Posterior vena cava (tissue), 2 donors: Measurements from ENCODE around the gene EIF4G3. TPM values are rescaled to one million over a fixed set of nuclear protein-coding genes. Genes with fewer than 3 reads are reported as not detected.
"Not testable (repeated sequence)": the region's sequence is repeated elsewhere in the genome, so short reads cannot be mapped to it uniquely, and the experiment has no call there.

Experiments
- DNase-seq: peaks from one replicate; pipeline ENCODE4 v3.0.0-alpha.2; 2020; ENCODE audit warnings: low spot score
- intact Hi-C, 2 donors: fragments of 100-400 bp; cut with DNase I; formaldehyde crosslinking; loops; one replicate each; pipeline versions ENCODE4 v1.14.1 to v1.14.2; 2022 to 2023
- long read RNA-seq, 2 donors: library from polyadenylated mRNA; unstranded; transcript quantifications; one replicate each; pipeline ENCODE4 v2.0.0, GENCODE V29; 2020 to 2021
- total RNA-seq, 2 donors: library from RNA; stranded (reverse); fragmentation: NEBNext Ultra II Directional; extraction: Animal tissue kit (Norgen Biotek cat#: 25700); gene quantifications; one replicate each; pipeline ENCODE4 v1.2.1, GENCODE V29; 2021
- donor health status: DM: yes; HTN: yes; CAD: no.
- donor health status: DM: yes; HTN: yes; CAD: no.

Gene EIF4G3, protein sequence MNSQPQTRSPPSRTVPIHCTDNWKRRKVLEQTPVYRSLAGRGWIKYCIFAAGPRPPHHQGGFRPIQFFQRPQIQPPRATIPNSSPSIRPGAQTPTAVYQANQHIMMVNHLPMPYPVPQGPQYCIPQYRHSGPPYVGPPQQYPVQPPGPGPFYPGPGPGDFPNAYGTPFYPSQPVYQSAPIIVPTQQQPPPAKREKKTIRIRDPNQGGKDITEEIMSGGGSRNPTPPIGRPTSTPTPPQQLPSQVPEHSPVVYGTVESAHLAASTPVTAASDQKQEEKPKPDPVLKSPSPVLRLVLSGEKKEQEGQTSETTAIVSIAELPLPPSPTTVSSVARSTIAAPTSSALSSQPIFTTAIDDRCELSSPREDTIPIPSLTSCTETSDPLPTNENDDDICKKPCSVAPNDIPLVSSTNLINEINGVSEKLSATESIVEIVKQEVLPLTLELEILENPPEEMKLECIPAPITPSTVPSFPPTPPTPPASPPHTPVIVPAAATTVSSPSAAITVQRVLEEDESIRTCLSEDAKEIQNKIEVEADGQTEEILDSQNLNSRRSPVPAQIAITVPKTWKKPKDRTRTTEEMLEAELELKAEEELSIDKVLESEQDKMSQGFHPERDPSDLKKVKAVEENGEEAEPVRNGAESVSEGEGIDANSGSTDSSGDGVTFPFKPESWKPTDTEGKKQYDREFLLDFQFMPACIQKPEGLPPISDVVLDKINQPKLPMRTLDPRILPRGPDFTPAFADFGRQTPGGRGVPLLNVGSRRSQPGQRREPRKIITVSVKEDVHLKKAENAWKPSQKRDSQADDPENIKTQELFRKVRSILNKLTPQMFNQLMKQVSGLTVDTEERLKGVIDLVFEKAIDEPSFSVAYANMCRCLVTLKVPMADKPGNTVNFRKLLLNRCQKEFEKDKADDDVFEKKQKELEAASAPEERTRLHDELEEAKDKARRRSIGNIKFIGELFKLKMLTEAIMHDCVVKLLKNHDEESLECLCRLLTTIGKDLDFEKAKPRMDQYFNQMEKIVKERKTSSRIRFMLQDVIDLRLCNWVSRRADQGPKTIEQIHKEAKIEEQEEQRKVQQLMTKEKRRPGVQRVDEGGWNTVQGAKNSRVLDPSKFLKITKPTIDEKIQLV (N-terminal part only)
- 10 to 100 TPM; 54.7 to 56.6 TPM for total RNA-seq
- long read RNA-seq, donor 1, partial matches to known transcripts, result 7 of 15 reads
- long read RNA-seq, donor 1, other reads (novel, unspliced or antisense), result 8 of 15 reads
- long read RNA-seq, donor 2, partial matches to known transcripts, result 13 of 17 reads
- long read RNA-seq, donor 2, other reads (novel, unspliced or antisense), result 4 of 17 reads

- intact Hi-C loops, result no loop called here
- DNase-seq, result peak; percentile 99
These were observed at the start of gene EIF4G3 for GRCh38 chr1:21176586-21177555. EIF4G3 (minus strand) TSS chr1:21176897; CDS start chr1:21002742, 174,155 bp downstream.

- intact Hi-C loops, result no loop called here
- no peak for DNase-seq
These were observed 48.4 kb upstream of the EIF4G3 start for GRCh38 chr1:21225065-21225464.

DNA sequence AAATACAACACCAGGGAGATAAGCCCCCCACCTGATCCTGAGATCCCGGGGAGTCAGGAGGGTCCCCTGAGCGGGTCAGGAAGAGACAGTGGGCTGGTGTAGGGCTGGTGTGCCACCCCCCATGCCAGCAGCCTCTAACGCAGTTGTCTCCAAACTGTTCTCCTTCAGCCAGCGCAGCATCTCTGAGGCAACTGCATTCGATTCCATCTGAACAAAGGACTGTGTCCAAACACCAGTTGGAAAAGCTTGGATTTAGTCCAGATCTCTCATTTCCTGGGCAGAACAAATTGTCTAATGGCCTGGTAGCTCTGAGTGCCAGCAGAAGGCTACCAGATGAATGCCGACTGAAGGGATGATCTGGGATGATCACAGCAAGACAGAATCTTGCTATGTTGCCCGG is 44.1 kb upstream of the EIF4G3 start:
- no peak for DNase-seq
- intact Hi-C loops, result no loop called here

DNA sequence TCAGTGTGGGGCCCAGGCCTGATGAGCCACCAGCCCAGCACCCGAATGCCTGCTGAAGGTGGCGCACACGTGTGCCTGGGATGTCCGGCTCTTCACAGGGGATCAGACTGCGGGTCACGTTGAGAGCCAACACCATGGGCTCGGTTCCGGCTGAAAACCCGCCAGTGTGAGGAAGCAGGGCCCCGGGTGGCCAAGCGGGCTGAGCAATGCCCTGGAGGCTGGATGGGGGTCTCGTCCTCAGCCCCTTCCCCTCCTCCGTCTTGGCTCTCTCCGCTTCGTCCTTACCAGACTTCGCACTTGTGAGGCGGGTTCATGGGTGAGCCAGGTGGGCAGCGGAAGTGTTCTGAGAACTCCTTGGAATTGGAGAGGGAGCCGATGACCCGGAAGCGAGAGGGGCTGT is 43.0 kb upstream of the EIF4G3 start:
- intact Hi-C loops, result no loop called here
- no peak for DNase-seq

DNA sequence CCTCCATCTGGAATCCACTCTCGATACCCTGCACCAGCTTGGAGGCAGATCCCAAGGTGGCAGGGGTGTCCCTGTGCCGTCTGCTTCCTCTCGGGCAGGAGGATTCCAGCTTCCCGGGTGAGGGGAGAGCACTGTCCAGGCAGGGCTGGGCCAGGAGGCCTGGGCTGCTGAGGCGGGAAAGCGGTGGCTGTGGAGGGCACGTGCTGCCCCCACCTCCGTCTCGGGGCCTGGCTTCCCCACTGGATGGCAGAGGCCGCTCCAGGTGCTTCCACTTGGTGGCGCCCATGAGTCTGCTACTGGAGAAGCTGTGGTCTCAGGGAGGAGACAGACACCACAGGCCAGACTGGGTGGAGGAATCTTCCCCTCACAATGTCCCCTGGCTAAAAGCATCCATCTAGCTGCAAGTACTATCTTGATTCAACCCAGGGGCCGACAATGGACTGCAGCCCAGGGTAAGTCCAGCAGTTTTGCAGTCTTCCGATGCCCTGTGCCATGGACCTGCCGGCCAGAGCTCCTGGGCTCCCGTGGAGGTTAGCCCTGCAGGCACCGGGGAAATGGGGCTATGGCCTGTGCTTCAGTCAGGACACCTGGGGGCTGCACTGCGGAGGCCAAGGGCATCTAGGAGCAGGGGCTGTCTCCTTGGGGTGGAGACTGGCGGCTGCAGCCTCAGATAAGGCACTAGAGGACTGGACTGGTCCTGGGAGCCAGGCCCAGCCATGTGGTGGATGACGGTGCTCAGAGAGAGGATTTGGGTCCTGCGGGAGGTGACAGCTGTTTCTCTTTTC is 41.3 kb upstream of the EIF4G3 start:
- intact Hi-C loops, result no loop called here
- DNase-seq, result peak; percentile 83

GRCh38 chr1:21216835-21217811 is 40.4 kb upstream of the EIF4G3 start:
- intact Hi-C loops, result no loop called here
- DNase-seq, result peak; percentile 83

- no peak for DNase-seq
- intact Hi-C loops, result no loop called here
These were observed 35.4 kb upstream of the EIF4G3 start for GRCh38 chr1:21212126-21212525.

DNA sequence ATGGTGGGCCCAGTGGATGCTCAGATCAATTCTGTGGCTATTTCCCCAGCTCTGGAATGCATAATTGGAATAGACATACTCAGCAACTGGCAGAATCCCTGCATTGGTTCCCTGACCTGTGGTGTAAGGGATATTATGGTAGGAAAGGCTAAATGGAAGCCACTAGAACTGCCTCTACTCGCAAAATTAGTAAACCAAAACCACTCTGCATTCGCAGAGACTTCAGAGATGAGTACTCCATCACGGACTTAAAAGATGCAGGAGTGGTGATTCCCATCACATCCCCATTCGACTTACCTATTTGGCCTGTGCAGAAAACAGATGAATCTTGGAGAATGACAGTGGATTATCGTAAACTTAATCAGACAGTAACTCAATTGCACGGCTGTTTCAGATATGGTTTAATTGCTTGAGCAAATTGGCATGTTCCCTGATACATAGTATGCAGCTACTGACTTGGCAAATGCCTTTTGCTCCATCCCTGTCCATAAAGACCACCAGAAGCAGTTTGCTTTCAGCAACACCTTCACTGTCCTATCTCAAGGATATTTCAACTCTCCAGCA is 31.5 kb upstream of the EIF4G3 start:
- intact Hi-C loops, result loop anchor here in 1 of 2 donors (5.0 kb wide), 1 partner anchor 1984 kb away; no protein-coding TSS in a partner anchor
- DNase-seq, result not testable (repeated sequence)

- no peak for DNase-seq
- intact Hi-C loops, result loop anchor here in 1 of 2 donors (5.0 kb wide), 1 partner anchor 1986 kb away; no protein-coding TSS in a partner anchor
These were observed 29.4 kb upstream of the EIF4G3 start for GRCh38 chr1:21206117-21206516.

- intact Hi-C loops, result loop anchor here in 1 of 2 donors (5.0 kb wide), 1 partner anchor 1987 kb away; no protein-coding TSS in a partner anchor
- no peak for DNase-seq
These were observed 28.7 kb upstream of the EIF4G3 start for GRCh38 chr1:21205416-21205815.

DNA sequence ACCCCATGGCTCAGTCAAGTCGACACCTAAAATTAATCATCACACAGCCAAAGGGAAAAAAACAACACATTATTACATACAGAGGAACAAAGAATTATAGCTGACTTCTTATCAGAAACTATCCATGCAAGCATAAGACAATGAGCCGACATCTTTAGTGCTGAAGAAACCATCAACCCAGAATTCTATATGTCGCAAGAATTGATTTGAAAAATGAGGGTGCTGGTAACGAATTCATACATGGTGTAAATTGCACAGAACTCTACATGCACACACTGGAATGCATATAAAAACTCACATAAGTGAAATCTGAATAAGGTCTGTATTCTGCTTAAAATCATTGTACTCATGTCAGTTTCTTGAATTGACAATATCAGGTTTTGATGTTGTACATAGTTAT is 25.0 kb upstream of the EIF4G3 start:
- DNase-seq, result no peak
- intact Hi-C loops, result no loop called here

DNA sequence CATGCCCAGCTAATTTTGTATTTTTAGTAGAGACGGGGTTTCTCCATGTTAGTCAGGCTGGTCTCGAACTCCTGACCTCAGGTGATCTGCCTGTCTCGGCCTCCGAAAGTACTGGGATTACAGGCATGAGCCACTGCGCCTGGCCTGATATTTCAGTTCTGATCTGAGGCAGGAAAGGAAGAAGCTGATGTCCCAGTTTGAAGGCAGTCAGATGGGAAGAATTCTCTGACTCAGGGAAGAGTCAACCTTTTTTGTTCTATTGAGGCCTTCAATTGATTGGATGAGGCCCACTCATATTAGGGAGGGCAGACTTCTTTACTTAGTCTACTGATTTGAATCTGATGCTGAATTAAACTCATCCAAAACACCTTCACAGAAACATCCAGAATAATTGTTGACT is 24.5 kb upstream of the EIF4G3 start:
- peak; percentile 44 for DNase-seq
- intact Hi-C loops, result not testable (repeated sequence)

DNA sequence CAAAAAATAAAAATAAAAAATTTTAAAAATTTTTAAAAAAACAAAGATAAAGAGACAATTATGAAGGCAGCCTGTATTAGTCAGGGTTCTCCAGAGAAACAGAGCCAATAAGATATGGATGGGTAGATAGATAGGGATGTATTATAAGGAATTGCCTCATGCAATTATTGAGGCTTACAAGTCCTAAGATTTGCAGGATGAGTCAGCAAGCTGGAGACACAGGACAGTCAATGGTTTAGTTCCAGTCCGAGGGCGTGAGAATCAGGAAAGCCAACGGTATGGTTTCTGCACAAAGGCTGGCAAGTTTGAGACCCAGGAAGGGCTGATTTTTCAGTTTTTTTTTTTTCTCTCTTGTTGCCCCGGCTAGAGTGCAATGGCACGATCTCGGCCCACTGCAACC is 24.1 kb upstream of the EIF4G3 start:
- intact Hi-C loops, result no loop called here
- DNase-seq, result peak; percentile 2

GRCh38 chr1:21198929-21199328 is 22.2 kb upstream of the EIF4G3 start:
- intact Hi-C loops, result loop anchor here (5.0 to 10.0 kb wide), 2 partner anchors 214 to 502 kb away; no protein-coding TSS in a partner anchor

DNA sequence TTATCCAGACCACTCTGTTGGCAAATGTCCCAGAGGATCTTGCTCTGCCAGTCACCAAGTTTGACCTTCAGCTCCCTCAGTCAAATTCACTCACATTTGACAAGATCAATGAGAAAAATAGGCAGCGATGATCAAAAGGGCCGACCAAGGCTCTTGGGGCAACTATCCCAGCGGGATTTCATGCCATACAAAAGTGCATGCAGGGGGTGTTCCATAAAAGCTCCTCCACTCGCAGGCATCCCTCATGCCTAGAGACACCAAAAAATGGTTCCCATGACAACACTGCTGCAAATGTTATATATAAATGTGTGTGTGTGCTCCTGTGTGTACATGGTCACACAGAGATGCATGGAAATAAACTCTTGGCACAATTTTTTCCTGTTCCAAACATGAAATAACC is 16.2 kb upstream of the EIF4G3 start:
- intact Hi-C loops, result loop anchor here (5.0 to 10.0 kb wide), 2 partner anchors 208 to 406 kb away; partner anchors contain the start of gene HP1BP3 (in 1 of the 2)
- DNase-seq, result no peak

More at GRCh38 chr1:21198929-21199328, 22.2 kb upstream of the EIF4G3 start:
- DNase-seq, result no peak

DNA sequence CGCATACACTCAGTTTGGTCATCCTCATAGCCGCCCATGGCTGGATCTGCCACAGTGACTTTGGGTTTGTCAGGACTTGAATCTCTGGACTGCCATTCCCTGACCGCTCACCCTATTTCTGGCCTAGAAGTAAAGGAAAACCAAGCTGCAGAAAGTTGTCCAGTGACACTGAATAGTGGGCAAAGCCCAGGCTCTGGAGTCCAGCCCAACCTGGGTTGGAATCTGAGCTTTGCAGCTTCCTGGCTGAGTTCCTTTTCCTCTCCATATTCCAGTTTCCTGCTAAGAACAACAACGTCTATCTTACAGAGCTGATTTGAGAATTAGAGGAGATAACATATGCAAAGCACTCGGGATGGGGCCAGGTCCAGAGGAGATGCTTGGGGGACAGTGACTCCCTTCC is 15.6 kb upstream of the EIF4G3 start:
- intact Hi-C loops, result loop anchor here (5.0 to 10.0 kb wide), 2 partner anchors 207 to 405 kb away; partner anchors contain the start of gene HP1BP3 (in 1 of the 2)

More for the DNA sequence above, 15.6 kb upstream of the EIF4G3 start:
- DNase-seq, result no peak
